ENCODE results near the gene PTPN6. TPM values are rescaled to one million over a fixed set of nuclear protein-coding genes. Genes with fewer than 3 reads are reported as not detected.

Gene PTPN6
- total and polyA plus RNA-seq, 2 of the 13 experiments (the other 11 are each of a cell fraction or from before 2014, with no cell fraction given) = 10.5 to 10.6 TPM

DNA sequence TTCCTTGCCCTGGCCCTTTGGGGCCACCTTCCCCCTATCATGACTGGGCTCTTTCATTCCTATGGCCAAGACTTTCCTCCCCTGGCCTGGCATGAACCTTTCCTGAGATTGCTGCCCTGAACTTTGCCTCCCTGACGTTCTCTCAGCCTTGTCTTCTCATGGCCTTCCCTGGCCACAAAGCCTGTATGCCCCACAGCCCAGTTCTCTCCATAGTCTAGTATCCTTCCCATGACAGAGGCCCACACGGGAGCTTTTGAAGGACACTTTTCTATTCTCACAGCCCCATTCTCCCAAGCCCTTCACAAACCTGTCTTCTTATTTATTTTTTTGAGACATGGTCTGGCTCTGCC, 12.0 kb upstream of the PTPN6 start:
- no peak for TF ChIP-seq ZSCAN29 (CRISPR knock-in tag; conservative IDR thresholded peaks at IDR 0.05)
- TF ChIP-seq NR2F6 (IDR thresholded peaks at IDR 0.05) = no peak
- no peak for TF ChIP-seq NR2F6 (CRISPR knock-in tag; IDR thresholded peaks at IDR 0.05)
- no peak for TF ChIP-seq KDM5A (IDR thresholded peaks at IDR 0.05; ENCODE audit: borderline replicate concordance, low read length)
- no peak for TF ChIP-seq POLR2A (IDR thresholded peaks at IDR 0.05; ENCODE audit: insufficient read depth in 1 of 2, low read depth in 2 of 2, low read length in 2 of 2)
- no peak for TF ChIP-seq MAFF (IDR thresholded peaks at IDR 0.05; ENCODE audit: low read depth, low read length)
- TF ChIP-seq ATRX (CRISPR knock-in tag; IDR thresholded peaks at IDR 0.05; ENCODE audit: borderline replicate concordance) = no peak
- TF ChIP-seq EED (CRISPR knock-in tag; IDR thresholded peaks at IDR 0.05) = no peak
- TF ChIP-seq KDM4B (CRISPR knock-in tag; IDR thresholded peaks at IDR 0.05) = no peak
- no peak for TF ChIP-seq YEATS2 (CRISPR knock-in tag; IDR thresholded peaks at IDR 0.05; ENCODE audit: borderline replicate concordance)
- no peak for TF ChIP-seq NR2F2 (IDR thresholded peaks at IDR 0.05; ENCODE audit: borderline replicate concordance, low read depth)
- TF ChIP-seq NFE2L1 (CRISPR knock-in tag; IDR thresholded peaks at IDR 0.05; ENCODE audit: borderline replicate concordance) = no peak
- TF ChIP-seq TRIM24 (CRISPR knock-in tag; IDR thresholded peaks at IDR 0.05) = no peak
- H3K9me3 ChIP-seq (ENCODE audit: low read length) = no peaks in the 10 kb centered on the region
- DNase-seq (ENCODE audit: low spot score) (no peak), ATAC-seq (no peak), FAIRE-seq (no peak)
- peaks cover 3 to 27% of the 10 kb centered on the region in 2 experiments for H3K36me3 ChIP-seq (replicated peaks in 1 of 2; ENCODE audit: control insufficient read depth in 1 of 2, insufficient read depth in 2 of 2, low read length in 2 of 2)
- no peaks in the 10 kb centered on the region for H3K27me3 ChIP-seq (ENCODE audit: control insufficient read depth in 1 of 2, insufficient read depth in 2 of 2, low read length in 2 of 2)
- H4K20me1 ChIP-seq (ENCODE audit: insufficient read depth, low read length) = no peaks in the 10 kb centered on the region
- in situ Hi-C loops (cut with HindIII; ENCODE audit: extremely low pct_ligation_motif_present, low pct_unique_long_range_greater_than_20kb) (no loop called here), intact Hi-C loops (cut with micrococcal nuclease; ENCODE audit: unreplicated experiment) (loop anchor here (2.0 kb wide), 1 partner anchor 14 kb away; no protein-coding TSS in a partner anchor)
- no peak overlapping the region for H3K4me3 ChIP-seq (replicated peaks in 1 of 3; ENCODE audit: insufficient read depth in 1 of 3, low read depth in 2 of 3, low read length in 3 of 3)
- no peaks in the 10 kb centered on the region for H3K79me2 ChIP-seq (ENCODE audit: insufficient read depth, low read length)
- POLR2A ChIA-PET = interaction anchor here (1.0 to 4.6 kb wide), 5 partner anchors 8 to 87 kb away, joined by 3 to 30 read pairs (median 10); partner anchors contain the start of genes SPSB2 and USP5
- BruUV-seq (replicated peaks) = no TSS peak
- peaks cover 33% of the 10 kb centered on the region for H3K4me1 ChIP-seq (ENCODE audit: insufficient read depth, low read length)
- 92% methylated on average over 2 of the region's 2 CpGs for WGBS (ENCODE audit: low lambda C conversion rate)
- H3K4me2 ChIP-seq (ENCODE audit: low read depth, low read length) = no peak overlapping the region
- H2AFZ ChIP-seq (ENCODE audit: low read length) = no peak overlapping the region
- no peak overlapping the region for H3K9ac ChIP-seq (ENCODE audit: insufficient read depth, low read depth, low read length)
- H3K27ac ChIP-seq (ENCODE audit: extremely low read length, insufficient read depth, low read length) = no peak overlapping the region
- CTCF ChIA-PET (ENCODE audit: low intra/inter-chr PET ratio, low total read pairs) = interaction anchor here (2.5 kb wide), 1 partner anchor 70 kb away, joined by 14 read pairs; no protein-coding TSS in a partner anchor
